ENCODE data around the gene CAT. TPM values are rescaled to one million over a fixed set of nuclear protein-coding genes. Genes with fewer than 3 reads are reported as not detected.

Gene CAT
- polyA plus RNA-seq, 1 donor, result 120 TPM

DNA sequence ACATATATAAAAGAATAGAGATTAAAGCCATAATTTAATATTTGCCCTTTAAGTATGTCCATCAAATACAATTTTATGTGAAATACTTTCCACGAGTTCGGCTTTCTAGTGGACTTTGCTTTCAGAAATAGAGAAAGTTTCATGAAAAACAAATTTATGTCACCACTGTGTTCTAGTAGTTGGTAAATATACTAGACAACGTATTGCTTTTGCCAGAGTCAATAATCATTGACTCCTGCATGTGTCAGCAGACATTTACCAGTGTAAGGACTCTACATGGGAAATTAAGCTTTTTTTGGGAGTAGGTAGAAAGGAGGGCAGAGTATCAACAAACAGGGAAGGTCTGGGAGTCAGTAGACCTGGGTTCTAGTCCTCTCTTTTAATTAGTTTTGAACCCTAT, 32.3 kb upstream of the CAT start:
- Histone ChIP-seq H3K36me3 (ENCODE audit: control insufficient read depth, insufficient read depth, low read length) (no peaks in the 10 kb centered on the region), H3K9me3 (ENCODE audit: control insufficient read depth, low read depth, low read length) (no peaks in the 10 kb centered on the region), H3K27ac (ENCODE audit: low read length) (no peak overlapping the region), H3K4me3 (ENCODE audit: low read length) (no peak overlapping the region), H3K27me3 (ENCODE audit: control insufficient read depth, insufficient read depth, low read length) (peaks cover 9% of the 10 kb centered on the region), H3K4me1 (ENCODE audit: control insufficient read depth, insufficient read depth, low read length) (no peaks in the 10 kb centered on the region)
- no peak for DNase-seq
- no CpG with 5 or more reads among the region's 3 CpGs for WGBS (ENCODE audit: insufficient coverage, low lambda C conversion rate)

DNA sequence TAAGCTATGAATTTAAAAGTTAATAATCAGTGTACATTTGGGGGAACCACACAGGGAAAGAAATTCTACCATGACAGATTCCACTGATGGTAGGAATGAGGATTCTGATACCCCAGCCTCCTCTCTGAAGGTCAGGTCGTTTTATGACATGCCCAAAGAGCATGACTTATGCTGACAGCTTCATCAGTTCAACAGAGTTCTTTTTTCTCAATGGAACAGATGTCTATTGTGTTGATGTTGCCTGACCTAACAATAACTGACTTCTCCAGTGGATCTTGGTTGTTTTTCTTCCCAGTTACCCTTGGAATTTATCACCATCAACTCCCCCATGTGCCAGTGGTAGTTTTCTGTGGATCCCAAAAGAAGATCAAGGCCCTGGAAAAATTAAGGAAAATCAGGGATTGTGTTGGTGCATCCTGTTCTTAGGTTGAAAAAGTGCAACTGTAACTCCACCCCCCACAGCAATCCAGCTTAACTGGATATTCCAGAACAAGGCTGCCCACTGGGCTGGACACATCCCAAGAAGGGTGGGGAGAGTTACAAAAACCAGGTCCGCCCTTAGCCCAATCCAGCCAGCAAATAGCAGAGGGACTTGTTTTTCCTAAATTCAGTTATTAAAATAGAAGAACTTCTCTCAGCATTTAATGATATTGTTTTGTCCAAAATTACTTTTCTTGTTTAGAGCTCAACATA, 31.5 kb upstream of the CAT start:
- peaks cover 9% of the 10 kb centered on the region for H3K27me3 ChIP-seq (ENCODE audit: control insufficient read depth, insufficient read depth, low read length)
- no peak overlapping the region for H3K27ac ChIP-seq (ENCODE audit: low read length)
- no peaks in the 10 kb centered on the region for H3K4me1 ChIP-seq (ENCODE audit: control insufficient read depth, insufficient read depth, low read length)
- DNase-seq, result no peak
- H3K36me3 ChIP-seq (ENCODE audit: control insufficient read depth, insufficient read depth, low read length), result no peaks in the 10 kb centered on the region
- no peak overlapping the region for H3K4me3 ChIP-seq (ENCODE audit: low read length)
- no CpG with 5 or more reads among the region's 2 CpGs for WGBS (ENCODE audit: insufficient coverage, low lambda C conversion rate)
- H3K9me3 ChIP-seq (ENCODE audit: control insufficient read depth, low read depth, low read length), result no peaks in the 10 kb centered on the region

DNA sequence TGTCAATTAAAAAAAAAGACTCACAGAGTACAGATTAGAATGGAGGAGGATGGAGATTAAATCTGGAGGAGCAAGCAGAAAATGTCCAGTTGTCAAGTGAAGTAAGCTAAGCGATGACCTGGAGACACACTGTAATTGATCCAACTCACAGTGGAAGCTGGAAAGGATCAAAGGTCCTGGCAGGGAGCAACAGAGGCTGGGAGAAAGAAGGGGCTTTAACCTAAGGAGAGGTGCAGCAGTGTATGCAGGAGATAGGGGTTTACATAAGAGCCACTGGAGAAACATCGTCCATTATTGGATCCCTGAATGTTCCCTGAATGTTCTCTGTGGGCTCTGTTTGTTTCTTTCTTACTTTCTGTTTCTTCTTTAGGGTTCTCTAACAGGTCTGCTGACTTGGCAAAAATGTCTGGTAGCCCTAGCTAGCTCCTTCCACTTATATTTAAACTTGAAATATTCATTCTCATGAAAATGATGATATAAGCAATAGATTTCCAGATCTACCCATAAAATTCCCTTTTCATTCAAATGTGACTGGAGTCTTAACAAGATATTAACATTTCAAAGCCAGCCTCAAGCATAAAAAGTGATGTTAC, 30.1 kb upstream of the CAT start:
- DNase-seq, result no peak
- WGBS (ENCODE audit: insufficient coverage, low lambda C conversion rate), result 100% methylated on average over 1 of the region's 2 CpGs
- no peak overlapping the region for H3K27ac ChIP-seq (ENCODE audit: low read length)
- peaks cover 9% of the 10 kb centered on the region for H3K27me3 ChIP-seq (ENCODE audit: control insufficient read depth, insufficient read depth, low read length)
- no peak overlapping the region for H3K4me3 ChIP-seq (ENCODE audit: low read length)
- H3K4me1 ChIP-seq (ENCODE audit: control insufficient read depth, insufficient read depth, low read length), result no peaks in the 10 kb centered on the region
- no peaks in the 10 kb centered on the region for H3K36me3 ChIP-seq (ENCODE audit: control insufficient read depth, insufficient read depth, low read length)
- H3K9me3 ChIP-seq (ENCODE audit: control insufficient read depth, low read depth, low read length), result peaks cover 6% of the 10 kb centered on the region

DNA sequence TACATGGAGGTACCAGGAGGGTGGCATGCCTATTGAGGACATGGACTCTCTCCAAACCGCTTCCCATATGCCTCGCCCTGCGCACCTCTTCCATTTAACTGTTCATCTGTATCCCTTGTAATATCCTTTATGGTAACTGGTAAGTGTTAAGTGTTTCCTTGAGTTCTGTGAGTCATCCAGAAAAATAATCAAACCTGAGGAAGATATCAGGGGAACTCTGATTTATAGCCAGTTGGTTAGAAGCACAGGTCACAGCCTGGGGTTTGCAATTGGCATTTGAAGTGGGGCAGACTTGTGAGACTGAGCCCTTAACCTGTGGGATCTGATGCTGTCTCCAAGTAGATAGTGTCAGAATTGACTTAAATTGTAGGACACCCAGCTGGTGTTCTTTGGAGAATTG, 27.6 kb upstream of the CAT start:
- Histone ChIP-seq H3K4me3 (ENCODE audit: low read length) (no peak overlapping the region), H3K9me3 (ENCODE audit: control insufficient read depth, low read depth, low read length) (peaks cover 6% of the 10 kb centered on the region), H3K4me1 (ENCODE audit: control insufficient read depth, insufficient read depth, low read length) (no peaks in the 10 kb centered on the region), H3K27me3 (ENCODE audit: control insufficient read depth, insufficient read depth, low read length) (peaks cover 7% of the 10 kb centered on the region), H3K27ac (ENCODE audit: low read length) (no peak overlapping the region), H3K36me3 (ENCODE audit: control insufficient read depth, insufficient read depth, low read length) (no peaks in the 10 kb centered on the region)
- DNase-seq, result no peak
- WGBS (ENCODE audit: insufficient coverage, low lambda C conversion rate), result no CpG with 5 or more reads among the region's 3 CpGs

DNA sequence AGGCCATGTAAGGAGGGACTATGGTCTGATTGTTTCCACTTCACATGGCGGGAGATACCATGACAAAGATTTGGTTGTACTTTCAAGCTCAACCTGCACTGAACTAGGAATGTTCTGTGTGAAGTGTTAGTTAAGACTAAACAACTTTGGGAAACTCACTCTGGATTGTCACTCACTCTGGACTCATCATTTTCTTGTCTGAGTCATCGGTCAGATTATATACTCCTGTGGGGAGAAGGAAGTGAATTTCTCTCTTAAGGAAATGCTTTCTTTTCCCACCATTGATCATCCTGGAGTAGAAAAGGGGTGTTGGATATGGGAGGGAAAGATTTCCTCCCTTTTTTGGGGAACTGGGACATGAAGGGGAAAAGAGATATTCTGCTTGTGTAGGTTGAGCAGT, 26.9 kb upstream of the CAT start:
- WGBS (ENCODE audit: insufficient coverage, low lambda C conversion rate), result no CpG with 5 or more reads among the region's 2 CpGs
- H3K9me3 ChIP-seq (ENCODE audit: control insufficient read depth, low read depth, low read length), result peaks cover 6% of the 10 kb centered on the region
- no peak for DNase-seq
- H3K27me3 ChIP-seq (ENCODE audit: control insufficient read depth, insufficient read depth, low read length), result peaks cover 7% of the 10 kb centered on the region
- no peak overlapping the region for H3K27ac ChIP-seq (ENCODE audit: low read length)
- no peak overlapping the region for H3K4me3 ChIP-seq (ENCODE audit: low read length)
- H3K4me1 ChIP-seq (ENCODE audit: control insufficient read depth, insufficient read depth, low read length), result no peaks in the 10 kb centered on the region
- H3K36me3 ChIP-seq (ENCODE audit: control insufficient read depth, insufficient read depth, low read length), result no peaks in the 10 kb centered on the region

DNA sequence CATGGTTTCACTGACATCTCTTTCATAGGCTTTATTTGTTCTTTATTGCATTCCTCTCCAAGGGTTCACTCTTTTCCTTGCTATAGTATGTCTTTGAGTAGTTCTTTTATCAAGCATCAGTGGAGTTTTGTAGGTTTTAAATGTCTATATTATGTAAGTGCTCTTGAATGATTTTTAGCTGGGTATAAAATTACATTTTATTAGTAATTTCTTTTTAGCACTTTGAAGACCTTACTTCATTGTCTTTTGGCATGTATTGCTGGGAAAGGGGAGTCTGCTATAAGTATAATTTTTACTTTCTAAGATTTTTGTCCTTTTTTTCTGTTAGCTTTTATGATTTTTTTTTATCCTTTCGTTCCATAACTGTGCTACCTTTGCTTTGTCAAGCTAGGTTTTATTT, 25.5 kb upstream of the CAT start:
- Histone ChIP-seq H3K27me3 (ENCODE audit: control insufficient read depth, insufficient read depth, low read length) (peaks cover 2% of the 10 kb centered on the region), H3K4me1 (ENCODE audit: control insufficient read depth, insufficient read depth, low read length) (no peaks in the 10 kb centered on the region), H3K4me3 (ENCODE audit: low read length) (no peak overlapping the region), H3K27ac (ENCODE audit: low read length) (no peak overlapping the region), H3K36me3 (ENCODE audit: control insufficient read depth, insufficient read depth, low read length) (no peaks in the 10 kb centered on the region), H3K9me3 (ENCODE audit: control insufficient read depth, low read depth, low read length) (peaks cover 6% of the 10 kb centered on the region)
- 90% methylated on average over 1 of the region's 1 CpG for WGBS (ENCODE audit: insufficient coverage, low lambda C conversion rate)
- no peak for DNase-seq

DNA sequence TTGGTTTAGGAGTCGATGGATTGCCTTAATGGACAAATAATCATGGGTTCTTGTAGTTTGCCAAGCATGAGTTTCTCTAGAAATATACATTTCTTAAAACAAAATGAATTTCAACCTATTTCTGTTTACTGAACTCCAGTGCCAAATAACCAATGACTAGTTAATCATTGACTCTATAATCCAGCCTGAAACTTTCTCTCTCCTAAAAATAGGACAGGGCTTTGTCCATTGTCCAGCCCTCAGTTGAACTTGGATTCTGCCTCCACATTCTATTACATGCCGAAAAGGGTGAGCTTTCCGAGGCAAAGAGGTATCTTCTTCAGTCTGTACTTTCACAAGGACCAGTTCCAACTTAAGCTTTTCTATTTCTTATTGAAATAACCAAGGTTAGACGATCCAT, 23.2 kb upstream of the CAT start:
- Histone ChIP-seq H3K9me3 (ENCODE audit: control insufficient read depth, low read depth, low read length) (peaks cover 6% of the 10 kb centered on the region), H3K27ac (ENCODE audit: low read length) (no peak overlapping the region), H3K36me3 (ENCODE audit: control insufficient read depth, insufficient read depth, low read length) (no peaks in the 10 kb centered on the region), H3K27me3 (ENCODE audit: control insufficient read depth, insufficient read depth, low read length) (peaks cover 2% of the 10 kb centered on the region), H3K4me3 (ENCODE audit: low read length) (no peak overlapping the region), H3K4me1 (ENCODE audit: control insufficient read depth, insufficient read depth, low read length) (no peaks in the 10 kb centered on the region)
- WGBS (ENCODE audit: insufficient coverage, low lambda C conversion rate), result no CpG with 5 or more reads among the region's 4 CpGs
- DNase-seq, result no peak

DNA sequence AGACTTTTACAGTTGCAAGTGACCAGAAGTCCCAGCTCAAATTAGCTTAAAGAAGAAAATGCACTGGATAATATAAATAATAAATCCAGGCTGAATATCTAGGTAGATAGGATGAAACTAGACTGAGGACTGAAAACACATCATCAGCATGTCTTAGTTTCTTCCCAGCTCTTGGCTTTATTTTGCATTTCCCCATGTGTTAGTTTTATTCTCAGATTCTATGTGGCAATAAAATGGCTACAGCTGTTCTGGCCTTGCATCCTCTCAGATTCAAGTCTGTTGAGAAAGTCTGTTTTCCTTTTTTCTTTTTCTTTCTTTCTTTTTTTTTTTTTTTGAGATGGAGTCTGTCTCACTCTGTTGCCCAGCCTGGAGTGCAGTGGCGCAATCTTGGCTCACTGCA, 22.6 kb upstream of the CAT start:
- Histone ChIP-seq H3K4me1 (ENCODE audit: control insufficient read depth, insufficient read depth, low read length) (no peaks in the 10 kb centered on the region), H3K27ac (ENCODE audit: low read length) (no peak overlapping the region), H3K36me3 (ENCODE audit: control insufficient read depth, insufficient read depth, low read length) (no peaks in the 10 kb centered on the region), H3K9me3 (ENCODE audit: control insufficient read depth, low read depth, low read length) (peaks cover 6% of the 10 kb centered on the region), H3K27me3 (ENCODE audit: control insufficient read depth, insufficient read depth, low read length) (peaks cover 2% of the 10 kb centered on the region), H3K4me3 (ENCODE audit: low read length) (no peak overlapping the region)
- WGBS (ENCODE audit: insufficient coverage, low lambda C conversion rate), result no CpG with 5 or more reads among the region's 1 CpG
- no peak for DNase-seq

DNA sequence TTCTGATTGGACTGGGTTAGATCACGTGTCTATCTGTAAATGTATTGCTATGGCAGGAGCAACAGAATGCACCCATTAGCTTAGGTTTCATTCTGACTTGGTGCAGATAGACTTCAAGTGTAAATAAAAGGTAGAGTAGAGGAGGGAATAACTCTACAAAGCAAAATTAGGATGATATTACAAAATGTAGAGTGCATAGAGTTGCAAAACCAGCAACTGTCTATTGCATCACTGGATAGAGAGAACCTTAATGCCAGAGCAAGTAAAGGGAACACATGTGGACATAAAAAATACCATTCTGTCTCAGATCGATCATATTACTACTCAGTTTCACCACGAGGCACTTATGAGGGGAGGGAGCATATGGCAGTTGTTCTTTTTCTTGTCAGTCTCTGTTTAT, 22.0 kb upstream of the CAT start:
- 37% methylated on average over 2 of the region's 3 CpGs for WGBS (ENCODE audit: insufficient coverage, low lambda C conversion rate)
- Histone ChIP-seq H3K27me3 (ENCODE audit: control insufficient read depth, insufficient read depth, low read length) (peaks cover 2% of the 10 kb centered on the region), H3K4me3 (ENCODE audit: low read length) (no peak overlapping the region), H3K4me1 (ENCODE audit: control insufficient read depth, insufficient read depth, low read length) (no peaks in the 10 kb centered on the region), H3K9me3 (ENCODE audit: control insufficient read depth, low read depth, low read length) (peaks cover 6% of the 10 kb centered on the region), H3K36me3 (ENCODE audit: control insufficient read depth, insufficient read depth, low read length) (no peaks in the 10 kb centered on the region), H3K27ac (ENCODE audit: low read length) (no peak overlapping the region)
- no peak for DNase-seq

DNA sequence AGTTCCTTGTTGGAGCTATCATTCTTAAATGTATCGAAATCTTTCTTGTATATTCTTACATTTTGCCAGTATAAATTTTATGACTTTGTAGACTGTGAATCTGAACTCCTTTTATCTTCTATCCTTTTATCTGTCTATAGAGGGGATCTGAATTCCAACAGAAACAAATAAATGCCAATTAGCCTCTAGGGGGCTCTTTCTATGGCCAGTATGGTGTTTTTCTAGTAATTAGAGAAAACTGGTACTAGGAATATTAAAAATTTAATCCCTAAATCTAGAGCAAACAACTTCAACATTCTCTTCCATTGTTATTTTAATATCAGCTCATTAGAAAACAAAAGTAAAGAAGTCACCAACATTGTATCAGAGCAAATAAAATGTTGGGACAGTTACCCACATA, 21.5 kb upstream of the CAT start:
- no peak for DNase-seq
- H3K27ac ChIP-seq (ENCODE audit: low read length), result no peak overlapping the region
- peaks cover 2% of the 10 kb centered on the region for H3K27me3 ChIP-seq (ENCODE audit: control insufficient read depth, insufficient read depth, low read length)
- H3K4me1 ChIP-seq (ENCODE audit: control insufficient read depth, insufficient read depth, low read length), result no peaks in the 10 kb centered on the region
- peaks cover 6% of the 10 kb centered on the region for H3K9me3 ChIP-seq (ENCODE audit: control insufficient read depth, low read depth, low read length)
- H3K4me3 ChIP-seq (ENCODE audit: low read length), result no peak overlapping the region
- WGBS (ENCODE audit: insufficient coverage, low lambda C conversion rate), result no CpG with 5 or more reads among the region's 1 CpG
- H3K36me3 ChIP-seq (ENCODE audit: control insufficient read depth, insufficient read depth, low read length), result no peaks in the 10 kb centered on the region

DNA sequence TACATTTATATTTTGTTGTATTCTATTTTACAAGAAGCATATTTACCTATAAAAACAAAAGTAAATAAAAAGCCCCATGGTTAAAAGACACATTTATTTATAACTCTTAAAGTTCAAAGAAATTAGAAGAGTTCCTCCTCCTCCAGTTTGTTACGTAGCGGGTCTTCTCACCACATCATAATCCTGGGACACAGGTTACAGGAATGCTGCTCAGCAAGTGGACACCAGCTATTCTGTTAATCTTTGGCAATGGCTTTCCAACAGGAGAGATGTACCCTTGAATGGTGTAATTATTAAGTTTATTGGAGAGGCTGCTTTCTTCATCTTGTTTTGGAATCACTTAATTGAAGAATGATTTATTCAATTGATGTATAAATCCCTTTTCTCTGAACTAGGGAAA, 19.6 kb upstream of the CAT start:
- peaks cover 7% of the 10 kb centered on the region for H3K27me3 ChIP-seq (ENCODE audit: control insufficient read depth, insufficient read depth, low read length)
- no peaks in the 10 kb centered on the region for H3K36me3 ChIP-seq (ENCODE audit: control insufficient read depth, insufficient read depth, low read length)
- H3K27ac ChIP-seq (ENCODE audit: low read length), result no peak overlapping the region
- no peak overlapping the region for H3K4me3 ChIP-seq (ENCODE audit: low read length)
- no peaks in the 10 kb centered on the region for H3K4me1 ChIP-seq (ENCODE audit: control insufficient read depth, insufficient read depth, low read length)
- no peak for DNase-seq
- H3K9me3 ChIP-seq (ENCODE audit: control insufficient read depth, low read depth, low read length), result no peaks in the 10 kb centered on the region
- WGBS (ENCODE audit: insufficient coverage, low lambda C conversion rate), result no CpG with 5 or more reads among the region's 2 CpGs

Measured in large intestine (tissue), 3 donors.